Mesothelial cell of epicardium (in vitro differentiated cells): ENCODE results near the gene CD44. TPM values are rescaled to one million over a fixed set of nuclear protein-coding genes. Genes with fewer than 3 reads are reported as not detected.

ENCODE experiments used
- DNase-seq, 2 experiments: peaks; one replicate each; pipeline ENCODE4 v3.0.0; 2021; ENCODE audit warnings: low spot score in 2 of 2; ENCODE audit not compliant: unreplicated experiment in 2 of 2
- H3K27ac Mint-ChIP-seq: 2 replicates; pipeline ENCODE4 v1.8.0; 2021; ENCODE audit warnings: mixed read lengths
- H3K27me3 Mint-ChIP-seq: 2 replicates; pipeline ENCODE4 v1.8.0; 2021; ENCODE audit warnings: low read depth, mixed read lengths
- H3K36me3 Mint-ChIP-seq: 2 replicates; pipeline ENCODE4 v1.8.0; 2021; ENCODE audit warnings: mixed read lengths
- H3K4me1 Mint-ChIP-seq: 2 replicates; pipeline ENCODE4 v1.8.0; 2021; ENCODE audit warnings: mixed read lengths
- H3K4me3 Mint-ChIP-seq: 2 replicates; pipeline ENCODE4 v1.8.0; 2021; ENCODE audit warnings: mild to moderate bottlenecking, moderate library complexity, mixed read lengths
- H3K9me3 Mint-ChIP-seq: 2 replicates; pipeline ENCODE4 v1.8.0; 2021; ENCODE audit warnings: mixed read lengths
- total RNA-seq: library from RNA; stranded (reverse); gene quantifications from 3 replicates; pipeline ENCODE4 v1.2.1, GENCODE V29; 2021
- TF ChIP-seq, protein P1 (sequence below): fragments of 200-600 bp; sonication (generic); IDR thresholded peaks from one replicate; pipeline ENCODE4 v1.5.0; 2021; ENCODE audit warnings: antibody characterized with exemption; ENCODE audit not compliant: unreplicated experiment

The CD44 gene
- total RNA-seq, 1 donor from 2014 or later, result 1.9 TPM

DNA sequence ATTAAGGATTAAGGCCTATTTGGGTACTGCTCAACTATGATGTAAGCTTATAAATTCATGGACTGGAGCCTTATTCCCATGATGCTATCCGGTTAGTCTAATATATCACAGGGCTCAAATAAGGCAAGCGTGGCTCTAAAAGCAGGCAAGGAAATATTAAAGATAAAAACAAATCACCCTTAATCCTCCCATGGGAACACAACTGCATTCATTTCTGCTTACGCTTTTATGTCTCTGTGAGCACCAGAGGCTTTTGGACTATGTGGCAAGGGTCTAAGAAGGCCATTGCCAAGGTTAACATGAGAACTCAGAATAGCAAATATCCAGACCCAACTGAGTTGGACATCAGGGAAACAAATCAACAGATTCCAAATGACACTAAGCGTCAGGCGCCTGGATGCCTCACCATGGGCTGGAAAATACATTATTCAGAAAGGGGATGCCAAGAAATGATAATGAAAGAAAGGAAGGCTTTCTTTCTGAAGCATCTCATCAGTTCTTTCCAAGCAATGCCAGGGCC, 142.3 kb downstream of the CD44 start:
- Mint-ChIP-seq H3K27ac (no peak overlapping the region), H3K36me3 (no peaks in the 10 kb centered on the region), H3K4me1 (no peaks in the 10 kb centered on the region), H3K9me3 (no peaks in the 10 kb centered on the region), H3K27me3 (no peaks in the 10 kb centered on the region), H3K4me3 (no peak overlapping the region)
- TF ChIP-seq, protein P1, sequence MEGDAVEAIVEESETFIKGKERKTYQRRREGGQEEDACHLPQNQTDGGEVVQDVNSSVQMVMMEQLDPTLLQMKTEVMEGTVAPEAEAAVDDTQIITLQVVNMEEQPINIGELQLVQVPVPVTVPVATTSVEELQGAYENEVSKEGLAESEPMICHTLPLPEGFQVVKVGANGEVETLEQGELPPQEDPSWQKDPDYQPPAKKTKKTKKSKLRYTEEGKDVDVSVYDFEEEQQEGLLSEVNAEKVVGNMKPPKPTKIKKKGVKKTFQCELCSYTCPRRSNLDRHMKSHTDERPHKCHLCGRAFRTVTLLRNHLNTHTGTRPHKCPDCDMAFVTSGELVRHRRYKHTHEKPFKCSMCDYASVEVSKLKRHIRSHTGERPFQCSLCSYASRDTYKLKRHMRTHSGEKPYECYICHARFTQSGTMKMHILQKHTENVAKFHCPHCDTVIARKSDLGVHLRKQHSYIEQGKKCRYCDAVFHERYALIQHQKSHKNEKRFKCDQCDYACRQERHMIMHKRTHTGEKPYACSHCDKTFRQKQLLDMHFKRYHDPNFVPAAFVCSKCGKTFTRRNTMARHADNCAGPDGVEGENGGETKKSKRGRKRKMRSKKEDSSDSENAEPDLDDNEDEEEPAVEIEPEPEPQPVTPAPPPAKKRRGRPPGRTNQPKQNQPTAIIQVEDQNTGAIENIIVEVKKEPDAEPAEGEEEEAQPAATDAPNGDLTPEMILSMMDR, result no peak
- no peak for DNase-seq

Other genes starting within 250 kb of the CD44 start
- gene APIP, start 222.8 kb upstream of the CD44 start, total RNA-seq, result 22.9 to 23.9 TPM (median 22.9 TPM) in 3 replicates
- 43.0 to 47.1 TPM (median 43.6 TPM) in 3 replicates for gene PDHX, start 222.6 kb upstream of the CD44 start, total RNA-seq